LNCaP clone FGC (cell line): ENCODE data around the gene PKD1L1.
A peak's percentile ranks its signal among the peaks of the same experiment; 100 is the strongest.

ENCODE experiments used
- DNase-seq: peaks from one replicate; pipeline ENCODE4 v3.0.0-alpha.2; 2011; ENCODE audit warnings: low read depth
- H3K4me3 ChIP-seq: 2 replicates; pipeline ENCODE4 v1.5.1; 2011; ENCODE audit warnings: mild to moderate bottlenecking, low read depth, low read length, control low read depth
- TF ChIP-seq, protein P1 (sequence below): IDR thresholded peaks from 2 replicates; pipeline ENCODE4 v1.5.1; 2012; ENCODE audit warnings: mild to moderate bottlenecking; ENCODE audit not compliant: control insufficient read depth, insufficient read depth; ENCODE audit errors: extremely low read depth

The PKD1L1 gene

DNA sequence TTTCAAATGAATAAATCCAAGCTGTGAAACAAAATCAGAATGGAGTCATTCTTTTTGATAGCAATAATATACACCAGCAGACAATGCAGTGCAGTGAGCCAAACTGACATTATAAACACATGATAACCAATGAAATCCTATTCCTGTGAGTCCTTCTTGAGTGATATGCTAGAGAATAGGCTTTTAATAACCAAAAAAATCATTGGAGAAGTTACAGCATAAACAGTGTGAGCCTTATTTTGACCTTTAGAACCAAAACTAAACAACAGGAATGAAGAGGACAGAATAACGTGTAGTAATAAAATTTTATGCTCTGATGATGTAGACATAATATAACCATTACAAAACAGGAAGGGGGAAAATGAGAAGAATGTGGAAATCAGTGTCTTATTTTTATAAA lies 22.5 kb upstream of the PKD1L1 start:
- H3K4me3 ChIP-seq: no peak overlapping the region
- TF ChIP-seq, protein P1, sequence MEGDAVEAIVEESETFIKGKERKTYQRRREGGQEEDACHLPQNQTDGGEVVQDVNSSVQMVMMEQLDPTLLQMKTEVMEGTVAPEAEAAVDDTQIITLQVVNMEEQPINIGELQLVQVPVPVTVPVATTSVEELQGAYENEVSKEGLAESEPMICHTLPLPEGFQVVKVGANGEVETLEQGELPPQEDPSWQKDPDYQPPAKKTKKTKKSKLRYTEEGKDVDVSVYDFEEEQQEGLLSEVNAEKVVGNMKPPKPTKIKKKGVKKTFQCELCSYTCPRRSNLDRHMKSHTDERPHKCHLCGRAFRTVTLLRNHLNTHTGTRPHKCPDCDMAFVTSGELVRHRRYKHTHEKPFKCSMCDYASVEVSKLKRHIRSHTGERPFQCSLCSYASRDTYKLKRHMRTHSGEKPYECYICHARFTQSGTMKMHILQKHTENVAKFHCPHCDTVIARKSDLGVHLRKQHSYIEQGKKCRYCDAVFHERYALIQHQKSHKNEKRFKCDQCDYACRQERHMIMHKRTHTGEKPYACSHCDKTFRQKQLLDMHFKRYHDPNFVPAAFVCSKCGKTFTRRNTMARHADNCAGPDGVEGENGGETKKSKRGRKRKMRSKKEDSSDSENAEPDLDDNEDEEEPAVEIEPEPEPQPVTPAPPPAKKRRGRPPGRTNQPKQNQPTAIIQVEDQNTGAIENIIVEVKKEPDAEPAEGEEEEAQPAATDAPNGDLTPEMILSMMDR: no peak
- no peak for DNase-seq

DNA sequence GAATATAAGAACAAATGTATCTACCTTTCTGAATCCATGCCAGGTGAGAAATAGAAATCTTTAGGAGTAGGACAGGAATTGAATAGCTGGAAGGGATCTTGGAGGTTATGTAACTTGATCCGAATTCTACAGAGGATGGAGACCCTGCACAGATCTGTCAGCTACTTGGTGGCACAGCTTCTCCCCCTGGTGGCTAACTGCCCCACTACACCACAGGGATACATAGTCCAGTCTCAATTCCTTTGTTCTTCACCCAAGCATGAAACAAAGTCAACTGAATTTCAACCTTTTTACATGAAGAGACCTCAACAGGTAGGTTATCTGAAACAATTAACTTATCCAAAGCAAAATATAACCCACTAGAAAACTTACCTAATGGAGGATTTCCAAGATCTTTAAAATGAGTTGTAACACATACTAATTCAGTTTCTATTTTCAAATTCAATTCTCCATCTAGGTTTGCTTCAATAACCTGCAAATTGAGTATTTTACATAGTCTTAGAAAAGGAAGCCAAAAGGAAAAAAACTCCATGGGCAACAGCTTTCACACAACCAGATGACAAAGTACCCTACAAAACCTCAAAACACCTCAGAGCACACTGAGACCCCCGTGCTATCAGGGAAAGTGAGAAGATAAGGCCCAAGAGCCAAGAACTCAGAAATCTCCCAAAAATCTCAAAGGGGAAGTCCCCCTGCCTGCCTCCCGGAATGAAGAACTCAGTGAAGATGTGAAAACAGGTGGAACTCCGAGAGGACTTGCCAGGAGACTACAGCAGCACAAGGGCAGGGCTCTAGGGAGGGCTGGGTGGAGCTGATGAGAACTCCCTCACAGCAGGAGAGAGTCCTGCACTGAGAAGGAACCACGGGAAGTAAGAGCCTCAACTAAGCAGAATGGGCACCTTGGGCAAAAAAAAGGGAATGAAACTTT lies 20.8 kb upstream of the PKD1L1 start:
- DNase-seq: peak; percentile 19
- TF ChIP-seq, protein P1: peak; percentile 87
- no peak overlapping the region for H3K4me3 ChIP-seq

DNA sequence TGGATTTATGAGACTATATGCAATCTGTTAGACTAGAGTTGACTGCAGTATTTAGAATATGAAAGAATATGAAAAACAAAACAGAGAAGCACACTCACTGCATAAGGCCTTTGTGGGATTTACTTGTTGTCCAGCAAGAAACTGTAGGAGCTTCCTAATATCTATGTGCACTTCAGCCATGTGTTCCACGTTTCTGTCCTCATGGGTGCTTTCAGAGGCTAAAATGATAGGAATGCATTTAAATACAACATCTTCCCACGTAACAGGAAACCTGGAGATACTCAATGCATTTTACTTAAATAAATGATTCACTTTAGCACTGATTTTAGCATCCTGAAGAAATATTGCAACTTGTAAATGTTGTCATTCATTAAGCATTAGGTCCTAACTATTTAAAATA lies 19.4 kb upstream of the PKD1L1 start:
- DNase-seq: no peak
- TF ChIP-seq, protein P1: no peak
- H3K4me3 ChIP-seq: no peak overlapping the region

DNA sequence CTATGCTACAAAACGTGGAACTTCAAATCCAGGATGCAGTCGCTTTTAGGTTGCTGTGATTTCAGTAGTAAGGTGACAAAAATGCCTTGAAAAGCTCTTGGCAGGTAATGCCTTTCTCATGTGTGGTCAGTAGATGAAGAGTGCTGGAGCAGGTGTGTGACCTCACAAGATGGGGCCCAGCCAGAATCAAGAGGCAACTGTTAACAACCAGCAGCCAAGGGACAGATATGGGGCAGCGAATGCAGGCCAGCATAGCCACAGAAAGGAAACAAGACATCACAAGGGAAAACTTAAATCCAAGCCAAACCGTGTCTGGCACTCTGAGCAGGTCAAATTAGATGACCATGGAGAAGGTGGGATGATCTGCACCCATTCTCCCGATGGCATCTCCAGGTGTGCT lies 18.9 kb upstream of the PKD1L1 start:
- no peak overlapping the region for H3K4me3 ChIP-seq
- TF ChIP-seq, protein P1: no peak
- DNase-seq: no peak

DNA sequence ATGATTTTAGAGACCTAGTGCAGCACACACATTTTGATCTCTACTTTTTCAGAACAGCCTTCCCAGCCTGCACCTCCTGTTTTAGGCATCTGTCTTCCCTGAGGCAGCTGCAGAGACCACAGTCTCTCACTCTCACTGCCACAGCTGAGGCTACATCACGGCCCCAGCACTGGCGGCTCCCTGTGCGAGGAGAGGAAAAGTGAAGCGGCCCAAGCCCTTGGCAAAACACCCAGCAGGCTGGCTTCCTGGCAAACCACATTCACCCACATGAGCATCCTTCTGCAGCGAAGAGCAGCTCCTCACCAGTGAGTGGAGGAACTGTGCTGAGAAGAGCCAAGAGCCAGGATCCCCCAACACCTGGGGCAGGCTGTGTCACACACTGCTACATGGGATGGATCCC lies 17.2 kb upstream of the PKD1L1 start:
- no peak overlapping the region for H3K4me3 ChIP-seq
- DNase-seq: no peak
- TF ChIP-seq, protein P1: no peak

DNA sequence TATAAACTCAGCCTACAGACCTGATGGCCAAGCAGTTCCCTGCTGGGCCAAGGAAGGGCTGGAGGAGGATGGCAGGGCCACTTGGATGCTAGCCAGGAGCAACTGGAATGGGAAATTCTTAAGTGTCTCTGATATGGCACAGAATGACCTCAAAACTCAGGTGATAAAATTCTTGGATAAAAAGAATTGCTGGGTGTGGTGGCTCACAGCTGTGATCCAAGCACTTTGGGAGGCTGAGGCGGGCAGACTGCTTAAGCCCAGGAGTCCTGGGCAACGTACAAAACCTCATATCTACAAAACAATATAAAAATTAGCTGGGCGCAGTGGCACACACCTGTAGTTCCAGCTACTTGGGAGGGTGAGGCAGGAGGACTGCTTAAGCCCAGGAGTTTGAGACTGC lies 14.0 kb upstream of the PKD1L1 start:
- TF ChIP-seq, protein P1: no peak
- no peak for DNase-seq
- H3K4me3 ChIP-seq: no peak overlapping the region

DNA sequence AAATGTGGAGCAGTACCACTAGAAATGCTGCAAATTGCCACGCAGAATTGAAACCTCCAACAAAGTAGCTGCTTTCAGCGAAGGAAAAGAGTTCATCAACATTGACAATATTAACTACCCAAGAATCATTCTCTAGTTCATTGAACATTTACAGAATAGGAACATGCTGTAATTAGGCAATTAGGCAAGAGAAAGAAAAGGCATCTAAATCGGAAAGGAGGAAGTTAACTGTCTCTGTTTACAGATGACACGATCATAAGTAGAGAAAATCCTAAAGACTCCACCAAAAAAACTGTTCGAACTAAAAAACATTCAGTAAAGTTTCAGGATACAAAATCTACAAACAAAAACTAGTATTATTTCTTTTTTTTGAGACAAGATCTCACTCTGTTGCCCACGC lies 8.9 kb upstream of the PKD1L1 start:
- no peak for DNase-seq
- TF ChIP-seq, protein P1: no peak
- H3K4me3 ChIP-seq: no peak overlapping the region
